Activated CD8-positive, alpha-beta memory T cell treated with anti-CD3 and anti-CD28 coated beads for 1 hour (primary cell): ENCODE measurements around the gene ZNF592.

Source experiments
- DNase-seq, 2 donors: peaks; one replicate each; pipeline ENCODE4 v3.0.0-alpha.2; 2020; ENCODE audit warnings: low read depth in 1 of 2; ENCODE audit errors: extremely low read depth in 1 of 2

Gene ZNF592

GRCh38 chr15:84824260-84825007, 76.0 kb downstream of the ZNF592 start:
- no peak for DNase-seq

- DNase-seq: no peak
Observed at GRCh38 chr15:84826369-84826823, 78.0 kb downstream of the ZNF592 start.

- no peak for DNase-seq
Observed at GRCh38 chr15:84827246-84827645, 78.9 kb downstream of the ZNF592 start.

- no peak for DNase-seq
Observed at GRCh38 chr15:84828086-84828908, 79.9 kb downstream of the ZNF592 start.

GRCh38 chr15:84829428-84829827, 81.0 kb downstream of the ZNF592 start:
- DNase-seq: no peak

GRCh38 chr15:84830036-84830435, 81.6 kb downstream of the ZNF592 start:
- DNase-seq: no peak

- DNase-seq: no peak
Observed at GRCh38 chr15:84831028-84831427, 82.6 kb downstream of the ZNF592 start.

- no peak for DNase-seq
Observed at GRCh38 chr15:84831613-84832012, 83.2 kb downstream of the ZNF592 start.

- no peak for DNase-seq
Observed at GRCh38 chr15:84832448-84833040, 84.2 kb downstream of the ZNF592 start.

GRCh38 chr15:84833447-84834228, 85.2 kb downstream of the ZNF592 start:
- DNase-seq: no peak

- DNase-seq: no peak
Observed at GRCh38 chr15:84834229-84834955, 86.0 kb downstream of the ZNF592 start.

- DNase-seq: no peak
Observed at GRCh38 chr15:84834969-84835368, 86.6 kb downstream of the ZNF592 start.

GRCh38 chr15:84835661-84836337, 87.4 kb downstream of the ZNF592 start:
- no peak for DNase-seq

- DNase-seq: no peak
Observed at GRCh38 chr15:84836844-84837243, 88.5 kb downstream of the ZNF592 start.

GRCh38 chr15:84839714-84840113, 91.3 kb downstream of the ZNF592 start:
- DNase-seq: no peak

GRCh38 chr15:84840255-84840654, 91.9 kb downstream of the ZNF592 start:
- no peak for DNase-seq

- DNase-seq: no peak
Observed at GRCh38 chr15:84840741-84841429, 92.5 kb downstream of the ZNF592 start.

- no peak for DNase-seq
Observed at GRCh38 chr15:84842781-84843180, 94.4 kb downstream of the ZNF592 start.

GRCh38 chr15:84844964-84845363, 96.6 kb downstream of the ZNF592 start:
- DNase-seq: no peak
